HFFc6 (cell line): ENCODE data around the gene SLC25A13. TPM values are rescaled to one million over a fixed set of nuclear protein-coding genes. Genes with fewer than 3 reads are reported as not detected.

ENCODE experiments used
- DNase-seq: peaks from one replicate; pipeline ENCODE4 v3.0.0-alpha.2; 2018
- H3K27ac Mint-ChIP-seq: 2 replicates; pipeline ENCODE4 v1.8.0; 2020; ENCODE audit warnings: mild to moderate bottlenecking, mixed read lengths
- H3K27me3 Mint-ChIP-seq: 2 replicates; pipeline ENCODE4 v1.8.0; 2021; ENCODE audit warnings: mild to moderate bottlenecking, moderate library complexity, mixed read lengths; ENCODE audit not compliant: insufficient read depth
- H3K36me3 Mint-ChIP-seq: 2 replicates; pipeline ENCODE4 v1.8.0; 2021; ENCODE audit warnings: low read depth, mixed read lengths
- H3K4me1 Mint-ChIP-seq: 2 replicates; pipeline ENCODE4 v1.8.0; 2020; ENCODE audit warnings: low read depth, mixed read lengths
- H3K4me3 Mint-ChIP-seq: 2 replicates; pipeline ENCODE4 v1.8.0; 2020; ENCODE audit warnings: mild to moderate bottlenecking, moderate library complexity, mixed read lengths
- H3K9me3 Mint-ChIP-seq: 2 replicates; pipeline ENCODE4 v1.8.0; 2020; ENCODE audit warnings: mild to moderate bottlenecking, mixed read lengths
- total RNA-seq, 6 experiments: library from RNA; stranded (reverse); fragmentation: NEBNext Ultra II Directional; extraction: Animal tissue kit (Norgen Biotek cat#: 25700); gene quantifications; 2 replicates in 1 of 6; 3 replicates in 5 of 6; pipeline ENCODE4 v1.2.3, GENCODE V29; 2021
- TF ChIP-seq, protein P1 (sequence below): fragments of 200-600 bp; sonication (generic); IDR thresholded peaks from 2 replicates; pipeline ENCODE4 v1.5.0; 2021; ENCODE audit warnings: antibody characterized with exemption, mild to moderate bottlenecking

The SLC25A13 gene
- total RNA-seq, 6 experiments from 2014 or later, result 7.4 to 15.4 (median 12.9) TPM

DNA sequence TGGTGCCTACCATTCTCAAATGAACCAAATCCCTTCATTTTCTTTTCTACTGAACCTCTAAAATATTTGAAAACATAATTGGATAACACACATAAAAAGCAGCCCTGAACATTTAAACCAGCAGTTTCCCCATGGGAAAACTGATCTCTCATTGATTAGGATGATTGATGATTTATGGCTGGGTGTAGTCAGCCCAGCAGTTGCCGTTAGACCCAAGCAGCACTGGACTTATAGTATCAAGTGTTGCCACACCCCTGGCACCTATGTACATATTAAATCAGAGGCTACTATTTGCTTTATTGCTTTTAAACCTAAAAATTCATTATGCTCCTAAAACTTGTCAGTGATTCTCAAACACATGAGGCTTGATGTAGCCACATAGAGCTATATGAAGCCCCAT lies 20.2 kb upstream of the SLC25A13 start:
- no peak overlapping the region for H3K27ac Mint-ChIP-seq
- no peak for DNase-seq
- H3K9me3 Mint-ChIP-seq, result no peaks in the 10 kb centered on the region
- H3K4me3 Mint-ChIP-seq, result no peak overlapping the region
- H3K36me3 Mint-ChIP-seq, result no peaks in the 10 kb centered on the region
- TF ChIP-seq, protein P1, sequence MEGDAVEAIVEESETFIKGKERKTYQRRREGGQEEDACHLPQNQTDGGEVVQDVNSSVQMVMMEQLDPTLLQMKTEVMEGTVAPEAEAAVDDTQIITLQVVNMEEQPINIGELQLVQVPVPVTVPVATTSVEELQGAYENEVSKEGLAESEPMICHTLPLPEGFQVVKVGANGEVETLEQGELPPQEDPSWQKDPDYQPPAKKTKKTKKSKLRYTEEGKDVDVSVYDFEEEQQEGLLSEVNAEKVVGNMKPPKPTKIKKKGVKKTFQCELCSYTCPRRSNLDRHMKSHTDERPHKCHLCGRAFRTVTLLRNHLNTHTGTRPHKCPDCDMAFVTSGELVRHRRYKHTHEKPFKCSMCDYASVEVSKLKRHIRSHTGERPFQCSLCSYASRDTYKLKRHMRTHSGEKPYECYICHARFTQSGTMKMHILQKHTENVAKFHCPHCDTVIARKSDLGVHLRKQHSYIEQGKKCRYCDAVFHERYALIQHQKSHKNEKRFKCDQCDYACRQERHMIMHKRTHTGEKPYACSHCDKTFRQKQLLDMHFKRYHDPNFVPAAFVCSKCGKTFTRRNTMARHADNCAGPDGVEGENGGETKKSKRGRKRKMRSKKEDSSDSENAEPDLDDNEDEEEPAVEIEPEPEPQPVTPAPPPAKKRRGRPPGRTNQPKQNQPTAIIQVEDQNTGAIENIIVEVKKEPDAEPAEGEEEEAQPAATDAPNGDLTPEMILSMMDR, result no peak
- H3K4me1 Mint-ChIP-seq, result no peaks in the 10 kb centered on the region
- peaks cover 7% of the 10 kb centered on the region; the same call in 1 of the 2 replicates for H3K27me3 Mint-ChIP-seq

DNA sequence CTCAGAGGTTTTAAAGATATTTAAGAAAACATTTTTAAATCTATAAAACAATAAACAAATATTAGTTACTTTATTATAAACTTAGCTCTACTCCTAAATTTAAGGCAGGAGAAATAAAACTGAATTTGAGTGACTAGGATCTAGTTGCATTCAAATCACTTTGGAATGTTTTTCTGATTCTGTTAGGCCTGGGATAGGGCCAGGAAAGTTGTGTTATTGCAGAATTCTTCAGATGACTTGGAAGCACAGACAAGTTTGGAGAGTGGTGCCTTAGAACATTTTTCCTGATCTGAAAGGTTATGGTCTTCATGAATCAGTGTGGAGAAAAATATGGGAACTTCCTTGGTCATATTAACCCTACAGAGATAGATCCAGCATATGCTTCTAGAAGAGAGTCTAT lies 15.6 kb upstream of the SLC25A13 start:
- Mint-ChIP-seq H3K9me3 (no peaks in the 10 kb centered on the region), H3K27me3 (peaks cover 6% of the 10 kb centered on the region; the same call in 1 of the 2 replicates), H3K27ac (no peak overlapping the region), H3K4me3 (no peak overlapping the region), H3K4me1 (no peaks in the 10 kb centered on the region), H3K36me3 (no peaks in the 10 kb centered on the region)
- DNase-seq, result no peak
- TF ChIP-seq, protein P1, result no peak

DNA sequence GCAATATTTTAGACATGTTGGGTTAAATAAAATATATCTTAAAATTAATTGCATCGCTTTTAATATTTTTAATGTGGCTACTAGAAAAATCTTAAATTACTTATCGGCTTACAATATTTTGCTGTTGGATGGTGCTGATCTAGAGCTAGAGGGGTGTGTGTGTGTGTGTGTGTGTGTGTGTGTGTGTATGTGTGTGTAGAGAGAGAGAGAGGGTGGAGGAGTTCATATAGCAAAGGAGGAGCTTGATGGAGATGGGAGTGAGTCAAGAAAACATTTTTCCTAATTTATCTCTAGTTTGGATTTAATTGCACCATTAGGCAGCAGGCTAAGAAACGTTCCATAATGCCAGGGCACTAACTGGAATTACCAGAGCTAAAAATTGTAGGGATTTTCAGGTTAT lies 10.4 kb upstream of the SLC25A13 start:
- Mint-ChIP-seq H3K27ac (no peak overlapping the region), H3K4me3 (no peak overlapping the region), H3K36me3 (no peaks in the 10 kb centered on the region), H3K4me1 (no peaks in the 10 kb centered on the region), H3K9me3 (no peaks in the 10 kb centered on the region), H3K27me3 (peaks cover 5% of the 10 kb centered on the region; the same call in 1 of the 2 replicates)
- DNase-seq, result no peak
- TF ChIP-seq, protein P1, result no peak

DNA sequence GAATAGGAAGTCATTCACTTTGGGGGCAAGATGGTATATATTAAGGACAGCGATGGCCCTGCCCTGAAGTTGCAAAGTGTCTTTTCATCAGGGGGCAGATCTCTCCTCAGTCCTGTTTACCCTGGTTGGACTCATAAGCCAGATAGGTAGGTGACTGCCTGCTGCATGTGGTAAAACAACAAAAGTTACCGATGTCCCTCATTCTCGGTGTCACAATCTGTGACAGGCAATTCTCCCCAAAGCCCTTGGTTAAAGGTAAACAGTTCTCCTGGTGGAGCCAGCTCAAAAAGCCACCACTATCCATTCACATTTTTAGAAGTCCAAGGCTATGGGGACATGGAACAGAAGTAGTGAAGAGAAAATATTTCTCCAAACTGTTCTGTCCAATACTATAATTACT lies 9.9 kb upstream of the SLC25A13 start:
- Mint-ChIP-seq H3K36me3 (no peaks in the 10 kb centered on the region), H3K27ac (no peak overlapping the region), H3K4me1 (no peaks in the 10 kb centered on the region), H3K9me3 (no peaks in the 10 kb centered on the region), H3K27me3 (peaks cover 5% of the 10 kb centered on the region; the same call in 1 of the 2 replicates), H3K4me3 (no peak overlapping the region)
- no peak for DNase-seq
- TF ChIP-seq, protein P1, result no peak

DNA sequence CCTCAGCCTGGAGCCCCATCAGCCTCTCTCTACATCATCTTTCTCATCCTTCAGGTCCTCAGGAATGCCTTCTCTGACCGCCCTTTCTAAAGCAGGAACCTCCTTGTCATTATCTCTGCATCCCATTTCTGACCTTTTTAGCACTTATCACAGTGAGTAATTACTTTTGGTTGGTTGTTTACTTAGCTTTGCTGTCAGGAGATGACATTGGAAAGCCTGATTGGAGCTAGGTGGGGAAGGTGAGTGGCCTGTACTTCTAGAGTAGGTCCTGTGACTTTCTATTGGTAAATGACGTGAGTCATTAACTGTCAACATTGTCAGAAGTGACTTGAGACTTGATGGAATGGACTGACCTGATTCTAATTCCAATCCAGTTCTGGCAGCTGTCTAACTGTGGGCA lies 9.3 kb upstream of the SLC25A13 start:
- Mint-ChIP-seq H3K36me3 (no peaks in the 10 kb centered on the region), H3K4me3 (no peak overlapping the region), H3K27ac (no peak overlapping the region), H3K4me1 (no peaks in the 10 kb centered on the region), H3K27me3 (peaks cover 5% of the 10 kb centered on the region; the same call in 1 of the 2 replicates), H3K9me3 (no peaks in the 10 kb centered on the region)
- TF ChIP-seq, protein P1, result no peak
- no peak for DNase-seq

DNA sequence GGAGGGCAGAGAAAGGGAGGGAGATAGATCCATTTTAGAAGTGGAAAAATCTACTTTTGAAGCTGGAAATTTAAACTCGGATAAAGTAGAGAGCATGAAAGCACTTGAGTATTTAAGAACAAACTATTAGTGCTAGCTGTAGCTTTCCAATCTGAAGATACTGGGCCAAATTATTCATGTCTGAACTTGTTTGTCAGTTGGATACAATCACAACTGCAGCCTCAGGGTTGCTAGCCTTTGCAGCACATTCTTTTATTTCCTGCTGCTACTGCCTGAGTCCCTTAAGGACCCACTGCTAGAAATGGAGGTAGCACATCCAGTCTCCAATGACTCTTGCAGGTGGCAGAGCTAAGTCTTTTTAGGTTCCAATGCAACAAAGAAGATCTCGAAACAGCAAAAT lies 8.3 kb upstream of the SLC25A13 start:
- Mint-ChIP-seq H3K27ac (no peak overlapping the region), H3K4me1 (no peaks in the 10 kb centered on the region), H3K27me3 (peaks cover 3% of the 10 kb centered on the region; the same call in 1 of the 2 replicates), H3K4me3 (no peak overlapping the region), H3K9me3 (no peaks in the 10 kb centered on the region), H3K36me3 (no peaks in the 10 kb centered on the region)
- no peak for DNase-seq
- TF ChIP-seq, protein P1, result no peak
